EH (cell line): Measurements from ENCODE around the gene ANXA2.
A peak's percentile ranks its signal among the peaks of the same experiment; 100 is the strongest.

Experiments used
- DNase-seq: peaks from one replicate; pipeline ENCODE4 v3.0.0-alpha.2; 2015; ENCODE audit warnings: low read depth

ANXA2 gene

DNA sequence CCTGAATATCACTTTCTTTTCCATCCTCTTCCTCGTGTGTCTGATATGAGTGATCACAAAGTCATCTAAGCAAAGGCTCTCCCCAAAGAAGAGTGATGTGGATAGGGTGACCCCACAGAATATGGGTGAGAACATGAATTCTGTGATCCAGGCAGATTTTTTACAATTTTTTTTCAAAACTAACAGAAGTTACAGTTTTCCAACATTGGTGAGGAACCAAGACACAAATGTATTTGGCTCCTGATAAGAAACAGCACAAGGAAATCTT is 27.0 kb downstream of the ANXA2 start:
- DNase-seq = no peak

GRCh38 chr15:60370105-60370868 is 27.5 kb downstream of the ANXA2 start:
- DNase-seq = peak; percentile 48

DNA sequence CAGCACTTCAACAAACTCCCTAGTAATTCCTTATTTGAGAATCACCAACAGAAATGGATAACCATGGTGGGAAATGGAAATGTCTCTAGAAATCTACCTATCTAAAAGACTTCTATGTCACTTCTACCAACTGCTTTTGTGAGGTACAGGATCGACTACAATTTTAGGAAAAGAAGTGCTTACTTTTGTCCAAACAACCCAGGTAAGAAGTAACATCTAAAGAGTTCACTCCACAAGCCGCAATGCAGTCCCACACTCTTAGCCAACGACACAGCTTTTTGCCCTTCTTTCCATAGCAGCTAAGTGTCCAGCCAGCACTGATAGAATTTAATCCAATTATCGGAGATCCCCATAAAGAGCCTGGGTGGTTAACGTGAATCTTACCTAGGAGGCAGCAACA is 28.1 kb downstream of the ANXA2 start:
- no peak for DNase-seq

- DNase-seq = peak; percentile 53
Observed at GRCh38 chr15:60364612-60364924, 33.2 kb downstream of the ANXA2 start.

DNA sequence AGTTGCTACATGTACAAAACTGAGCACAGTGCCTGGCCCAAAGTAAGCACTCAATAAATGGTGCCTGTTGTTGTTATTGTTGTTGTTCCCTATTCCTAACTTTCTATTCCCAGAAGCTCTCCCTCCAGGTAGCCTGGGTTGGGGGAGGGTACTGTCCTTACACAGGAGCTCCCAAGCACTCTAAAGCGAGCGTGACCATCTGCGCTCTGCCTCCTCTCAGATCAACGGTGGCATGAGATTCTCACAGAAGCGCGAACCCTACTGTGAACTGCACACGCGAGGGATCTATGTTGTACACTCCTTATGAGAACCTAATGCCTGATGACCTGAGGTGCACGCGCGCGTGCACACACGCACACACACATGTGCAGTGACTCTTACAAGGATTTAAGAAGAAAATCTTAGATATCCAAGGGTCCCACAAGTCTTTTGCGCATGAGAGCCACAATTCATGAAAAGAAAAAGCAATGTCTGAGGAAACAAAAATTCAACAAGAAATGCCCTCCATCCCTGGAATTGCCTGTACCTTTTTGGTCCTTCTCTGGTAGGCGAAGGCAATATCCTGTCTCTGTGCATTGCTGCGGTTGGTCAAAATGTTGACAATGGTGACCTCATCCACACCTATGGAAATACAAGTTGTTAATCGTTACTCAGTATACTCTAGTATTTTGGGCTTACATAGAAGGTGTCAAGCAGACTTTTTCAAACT is 33.7 kb downstream of the ANXA2 start:
- no peak for DNase-seq

- DNase-seq = peak; percentile 31
Observed at GRCh38 chr15:60363087-60363549, 34.7 kb downstream of the ANXA2 start.

- DNase-seq = peak; percentile 90
Observed at GRCh38 chr15:60362321-60363086, 35.3 kb downstream of the ANXA2 start.

DNA sequence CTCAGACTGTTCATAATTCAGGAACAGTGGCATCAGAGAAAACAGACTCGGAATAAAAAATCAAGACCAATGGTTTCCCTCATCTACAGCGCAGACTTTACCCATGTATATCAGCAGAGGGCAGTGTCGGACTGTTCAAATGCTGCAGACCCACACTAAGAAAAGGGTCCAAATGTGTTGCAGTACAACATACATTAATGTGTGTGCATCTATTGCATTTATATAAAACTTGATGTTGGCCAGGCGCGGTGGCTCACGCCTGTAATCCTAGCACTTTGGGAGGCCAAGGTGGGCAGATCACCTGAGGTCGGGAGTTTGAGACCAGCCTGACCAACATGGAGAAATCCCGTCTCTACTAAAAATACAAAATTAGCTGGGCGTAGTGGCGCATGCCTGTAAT is 38.0 kb downstream of the ANXA2 start:
- DNase-seq = peak; percentile 66

GRCh38 chr15:60358935-60359682 is 38.7 kb downstream of the ANXA2 start:
- DNase-seq = peak; percentile 89

- no peak for DNase-seq
Observed at GRCh38 chr15:60356832-60357231, 41.0 kb downstream of the ANXA2 start.

- DNase-seq = no peak
Observed at GRCh38 chr15:60355148-60355857, 42.5 kb downstream of the ANXA2 start.

DNA sequence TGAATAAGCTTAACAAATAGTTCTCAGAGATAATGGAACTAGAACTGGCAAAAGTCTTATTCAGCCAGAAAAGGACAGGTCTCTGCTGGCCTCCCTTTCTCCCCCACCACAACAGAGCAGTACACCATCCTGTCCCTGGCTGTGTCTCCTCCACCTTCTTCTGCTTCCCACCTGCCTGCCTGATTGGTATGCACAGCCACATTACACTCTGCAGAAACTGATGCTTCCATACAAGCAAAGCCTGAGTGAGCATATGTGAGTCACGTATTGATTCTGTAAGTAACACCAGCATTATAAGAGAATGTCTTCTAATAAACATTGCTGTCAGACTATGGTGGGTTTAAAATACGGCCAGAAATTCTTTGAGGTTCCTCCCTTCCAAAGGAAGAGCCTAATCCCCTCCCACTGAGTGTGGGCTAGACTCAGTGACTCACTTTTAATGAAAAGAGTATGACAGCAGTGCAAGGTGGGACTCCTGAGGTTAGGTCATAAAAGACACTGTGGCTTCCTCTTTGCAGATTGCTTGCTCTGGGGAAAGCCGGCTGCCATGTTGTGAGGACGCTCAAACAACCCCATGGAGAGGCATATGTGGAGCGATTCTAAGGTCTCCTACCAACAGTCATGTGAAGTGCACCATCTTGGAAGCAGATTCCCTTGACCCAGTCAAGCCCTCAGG is 44.4 kb downstream of the ANXA2 start:
- DNase-seq = peak; percentile 75

DNA sequence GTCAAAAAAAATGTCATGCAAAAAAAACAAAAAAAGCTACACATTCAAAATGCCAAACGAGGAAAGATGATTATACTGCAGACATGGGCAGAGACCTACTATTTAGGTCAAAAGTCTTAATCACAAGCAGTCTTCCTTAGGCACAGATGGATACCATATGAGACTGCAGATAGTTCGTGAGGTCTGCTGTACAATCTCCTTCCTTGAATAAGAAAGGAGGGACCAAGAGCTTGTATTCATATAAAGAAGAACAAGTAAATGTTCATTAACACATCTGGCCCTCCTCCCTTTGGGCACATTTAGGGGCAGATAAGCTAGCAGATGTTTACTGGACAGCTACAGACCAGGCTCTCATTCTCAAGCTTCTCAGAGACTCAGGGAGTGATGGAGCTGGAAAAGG is 45.3 kb downstream of the ANXA2 start:
- no peak for DNase-seq

GRCh38 chr15:60351066-60351465 is 46.7 kb downstream of the ANXA2 start:
- peak; percentile 38 for DNase-seq

DNA sequence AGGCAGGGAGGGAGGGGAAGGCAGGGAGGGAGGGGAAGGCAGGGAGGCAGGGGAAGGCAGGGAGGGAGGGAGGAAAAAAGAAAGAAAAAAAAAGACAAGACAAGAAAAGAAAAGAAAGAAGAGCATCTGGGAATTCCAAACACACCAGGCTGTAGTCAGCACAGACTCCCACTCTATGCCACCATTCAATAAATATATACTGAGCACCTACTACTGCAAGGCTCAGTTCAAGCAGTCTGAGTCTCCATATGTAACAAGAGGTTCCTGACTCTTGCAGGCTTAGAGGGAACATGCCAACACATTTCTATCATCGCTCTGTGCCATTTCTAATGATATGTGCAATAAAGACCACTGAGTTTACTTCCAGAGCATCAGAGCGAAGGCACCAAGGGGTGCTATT is 47.7 kb downstream of the ANXA2 start:
- DNase-seq = peak; percentile 48

GRCh38 chr15:60349589-60349988 is 48.2 kb downstream of the ANXA2 start:
- no peak for DNase-seq

GRCh38 chr15:60347480-60348049 is 50.2 kb downstream of the ANXA2 start:
- DNase-seq = no peak

DNA sequence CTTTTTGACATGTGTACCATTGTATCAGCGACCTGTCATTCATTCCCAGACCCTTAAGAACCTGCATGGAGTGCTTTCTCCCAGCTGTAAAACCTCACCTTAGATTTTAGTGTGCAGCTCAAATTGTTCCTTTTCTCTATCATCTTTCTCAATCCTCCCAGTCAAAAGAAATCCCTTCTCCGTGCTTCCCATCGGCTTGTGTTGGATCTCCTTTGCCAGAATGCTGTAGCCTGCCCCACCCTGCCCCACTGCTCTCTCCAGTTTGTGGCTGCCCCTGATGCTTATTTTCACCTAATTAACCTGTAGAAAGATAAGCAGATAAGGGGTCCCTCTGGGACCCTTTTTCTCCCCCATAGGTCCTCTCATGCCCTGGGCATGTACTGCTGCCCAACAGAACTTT is 51.1 kb downstream of the ANXA2 start:
- DNase-seq = no peak

- DNase-seq = no peak
Observed at GRCh38 chr15:60346077-60346476, 51.7 kb downstream of the ANXA2 start.

DNA sequence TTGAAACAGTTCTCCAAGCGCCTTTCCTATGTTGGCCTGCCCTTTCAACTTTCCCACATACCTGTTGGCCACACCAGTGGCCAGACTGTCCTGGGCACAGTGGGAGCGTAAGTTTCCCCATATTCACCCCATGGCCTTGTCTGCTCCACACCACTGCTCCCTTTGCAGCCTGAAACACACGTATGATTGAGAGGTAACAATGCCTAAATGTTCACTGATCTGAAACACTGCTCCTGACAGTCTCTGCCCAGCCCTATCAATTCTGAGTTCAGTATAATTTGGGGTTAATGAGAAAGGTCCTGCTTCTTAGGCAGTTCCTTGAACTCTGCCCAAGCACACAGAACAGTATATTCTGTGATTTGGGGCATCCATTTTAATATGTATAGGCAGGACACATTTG is 52.2 kb downstream of the ANXA2 start:
- no peak for DNase-seq

GRCh38 chr15:60344987-60345386 is 52.8 kb downstream of the ANXA2 start:
- DNase-seq = no peak
